Activated CD4-positive, alpha-beta T cell treated with anti-CD3 and anti-CD28 coated beads for 48 hours (primary cell): ENCODE measurements around the gene NLRP9.

Experiments used
- DNase-seq: peaks from one replicate; pipeline ENCODE4 v3.0.0-alpha.2; 2020

The NLRP9 gene

GRCh38 chr19:55670280-55671053 lies 67.7 kb downstream of the NLRP9 start:
- no peak for DNase-seq

GRCh38 chr19:55669418-55670279 lies 68.6 kb downstream of the NLRP9 start:
- no peak for DNase-seq

- DNase-seq = no peak
Observed at GRCh38 chr19:55668603-55669348, 69.4 kb downstream of the NLRP9 start.

- DNase-seq = no peak
Observed at GRCh38 chr19:55667958-55668357, 70.2 kb downstream of the NLRP9 start.

GRCh38 chr19:55667511-55667910 lies 70.7 kb downstream of the NLRP9 start:
- DNase-seq = no peak

- DNase-seq = no peak
Observed at GRCh38 chr19:55667006-55667381, 71.2 kb downstream of the NLRP9 start.

GRCh38 chr19:55666343-55667005 lies 71.7 kb downstream of the NLRP9 start:
- no peak for DNase-seq

GRCh38 chr19:55663846-55664536 lies 74.2 kb downstream of the NLRP9 start:
- DNase-seq = no peak

GRCh38 chr19:55661826-55662225 lies 76.4 kb downstream of the NLRP9 start:
- no peak for DNase-seq

GRCh38 chr19:55660991-55661390 lies 77.2 kb downstream of the NLRP9 start:
- DNase-seq = no peak

GRCh38 chr19:55660404-55660803 lies 77.8 kb downstream of the NLRP9 start:
- DNase-seq = no peak

- no peak for DNase-seq
Observed at GRCh38 chr19:55659822-55660221, 78.4 kb downstream of the NLRP9 start.

- no peak for DNase-seq
Observed at GRCh38 chr19:55658846-55659459, 79.2 kb downstream of the NLRP9 start.
